LHCN-M2 (cell line): ENCODE measurements around the gene NUDT14. TPM values are rescaled to one million over a fixed set of nuclear protein-coding genes. Genes with fewer than 3 reads are reported as not detected.

Source experiments
- DNase-seq: peaks from one replicate; pipeline ENCODE4 v3.0.0-alpha.2; 2012; ENCODE audit warnings: low read depth
- total RNA-seq: library from RNA; depleted of rRNA; stranded (reverse); fragments of >200 nt; gene quantifications from 2 replicates; pipeline ENCODE4 v1.2.3, GENCODE V29; 2014

Gene NUDT14
- total RNA-seq, 1 experiment from 2014 or later = 14.7 TPM

GRCh38 chr14:105199093-105199492, 18.0 kb upstream of the NUDT14 start:
- no peak for DNase-seq

GRCh38 chr14:105198588-105198987, 17.5 kb upstream of the NUDT14 start:
- DNase-seq = no peak

- DNase-seq = no peak
Measured at GRCh38 chr14:105197211-105197641, 16.1 kb upstream of the NUDT14 start.

- DNase-seq = no peak
Measured at GRCh38 chr14:105196265-105196960, 15.3 kb upstream of the NUDT14 start.

- DNase-seq = no peak
Measured at GRCh38 chr14:105195522-105196264, 14.6 kb upstream of the NUDT14 start.

GRCh38 chr14:105195051-105195450, 13.9 kb upstream of the NUDT14 start:
- no peak for DNase-seq

GRCh38 chr14:105193916-105194782, 13.0 kb upstream of the NUDT14 start:
- DNase-seq = no peak

- no peak for DNase-seq
Measured at GRCh38 chr14:105192866-105193731, 12.0 kb upstream of the NUDT14 start.

- no peak for DNase-seq
Measured at GRCh38 chr14:105187935-105188524, 6.9 kb upstream of the NUDT14 start.

- DNase-seq = no peak
Measured at GRCh38 chr14:105187116-105187515, 6.0 kb upstream of the NUDT14 start.

- DNase-seq = no peak
Measured at GRCh38 chr14:105185973-105186372, 4.9 kb upstream of the NUDT14 start.

GRCh38 chr14:105185001-105185400, 3.9 kb upstream of the NUDT14 start:
- DNase-seq = no peak

- DNase-seq = no peak
Measured at GRCh38 chr14:105184461-105184860, 3.3 kb upstream of the NUDT14 start.

GRCh38 chr14:105182296-105183020, 1.3 kb upstream of the NUDT14 start:
- DNase-seq = no peak

- DNase-seq = no peak
Measured at GRCh38 chr14:105181549-105182295, 610 bp upstream of the NUDT14 start.

- DNase-seq = no peak
Measured at GRCh38 chr14:105179191-105179590, 1.9 kb downstream of the NUDT14 start.

- DNase-seq = no peak
Measured at GRCh38 chr14:105178868-105179140, 2.3 kb downstream of the NUDT14 start.

GRCh38 chr14:105178069-105178867, 2.8 kb downstream of the NUDT14 start:
- no peak for DNase-seq

- DNase-seq = peak; percentile 58
Measured at GRCh38 chr14:105177082-105177481, 4.0 kb downstream of the NUDT14 start.
